HG03378 (cell line): ENCODE measurements around the gene NDST3.
"Not testable (repeated sequence)": the region's sequence is repeated elsewhere in the genome, so short reads cannot be mapped to it uniquely, and the experiment has no call there.

Experiments used
- ATAC-seq: cut with Tn5 transposase; IDR thresholded peaks from one replicate; pipeline ENCODE4 v1.9.1; 2021; ENCODE audit warnings: mild to moderate bottlenecking, moderate library complexity; ENCODE audit not compliant: unreplicated experiment

The NDST3 gene

DNA sequence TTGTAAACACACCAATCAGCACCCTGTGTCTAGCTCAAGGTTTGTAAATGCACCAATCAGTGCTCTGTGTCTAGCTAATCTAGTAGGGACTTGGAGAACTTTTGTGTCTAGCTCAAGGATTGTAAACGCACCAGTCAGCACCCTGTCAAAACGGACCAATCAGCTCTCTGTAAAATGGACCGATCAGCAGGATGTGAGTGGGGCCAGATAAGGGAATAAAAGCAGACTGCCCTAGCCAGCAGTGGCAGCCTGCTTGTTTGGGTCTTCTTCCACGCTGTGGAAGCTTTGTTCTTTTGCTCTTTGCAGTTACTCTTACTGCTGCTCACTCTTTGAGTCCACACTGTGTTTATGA lies 231.8 kb downstream of the NDST3 start:
- not testable (repeated sequence) for ATAC-seq

DNA sequence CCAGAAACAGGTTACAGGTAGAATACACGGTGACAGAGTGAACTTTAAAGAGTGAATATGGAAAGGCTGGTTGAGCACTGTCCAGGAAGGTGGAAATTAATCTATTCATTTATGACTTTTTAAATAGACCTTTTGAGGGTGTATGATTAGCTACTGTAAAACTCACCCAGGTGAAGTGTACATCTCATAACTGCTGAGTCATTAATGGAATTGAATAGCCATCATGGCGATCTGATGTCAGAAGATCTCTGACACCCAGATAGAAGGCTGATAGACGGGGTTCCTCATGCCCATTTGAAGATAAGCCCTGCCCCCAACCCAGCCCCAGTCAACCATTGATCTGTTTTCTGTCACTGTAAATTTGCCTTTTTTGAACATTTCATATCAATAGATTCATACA lies 234.5 kb downstream of the NDST3 start:
- no peak for ATAC-seq

DNA sequence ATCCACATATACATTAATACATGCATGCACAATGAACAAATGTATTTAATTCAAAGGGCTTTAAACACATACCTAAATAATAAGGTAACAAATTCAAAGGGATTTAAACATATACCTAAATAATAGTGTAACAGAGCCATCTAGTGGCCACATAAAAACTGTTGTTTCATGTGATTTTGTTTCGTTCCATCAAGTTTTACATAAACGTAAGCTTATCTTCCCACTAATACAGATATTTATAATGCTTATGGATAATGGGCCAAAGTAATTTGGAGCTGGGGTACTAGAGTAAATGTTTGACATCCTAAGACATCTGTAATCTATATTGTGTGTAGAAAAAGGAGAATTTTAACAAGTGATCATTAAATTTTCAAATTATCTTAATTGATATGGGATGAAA lies 236.2 kb downstream of the NDST3 start:
- peak; percentile 56 for ATAC-seq

DNA sequence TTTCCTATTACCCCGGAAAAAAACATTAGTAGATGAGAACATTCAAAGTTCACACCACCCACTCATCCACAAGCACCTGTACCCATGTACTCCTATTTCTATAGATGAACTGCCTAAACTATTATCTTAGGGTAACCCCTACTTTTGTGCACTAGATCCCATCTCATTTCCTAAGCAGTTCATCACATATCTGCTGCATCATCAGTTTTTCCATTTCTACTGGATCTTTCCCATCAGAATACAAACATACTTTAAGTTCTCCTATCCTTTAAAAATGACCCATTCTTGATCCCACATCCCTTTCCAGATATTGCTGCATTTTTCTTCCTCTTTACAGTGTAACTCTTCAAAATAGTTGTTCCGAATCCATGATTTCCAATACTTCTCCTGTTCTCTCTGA lies 237.5 kb downstream of the NDST3 start:
- no peak for ATAC-seq

DNA sequence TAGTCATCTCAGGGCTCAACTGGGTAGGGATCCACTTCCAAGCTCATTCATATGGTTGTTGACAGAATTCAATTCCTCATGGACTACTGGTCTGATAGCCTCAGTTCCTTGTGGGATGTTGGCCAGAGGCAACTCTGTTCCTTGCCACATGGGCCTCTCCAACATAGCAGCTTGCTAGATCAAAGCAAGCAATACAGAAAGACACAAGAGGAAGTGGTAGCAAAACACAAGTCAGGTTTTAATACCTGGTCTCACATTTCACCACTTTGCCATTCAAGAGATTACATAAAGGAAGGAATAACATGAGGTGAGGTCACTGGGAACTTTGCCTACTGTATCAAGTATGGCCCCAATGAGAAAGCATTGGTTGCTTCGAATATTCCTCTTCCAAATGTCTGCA lies 239.4 kb downstream of the NDST3 start:
- no peak for ATAC-seq

DNA sequence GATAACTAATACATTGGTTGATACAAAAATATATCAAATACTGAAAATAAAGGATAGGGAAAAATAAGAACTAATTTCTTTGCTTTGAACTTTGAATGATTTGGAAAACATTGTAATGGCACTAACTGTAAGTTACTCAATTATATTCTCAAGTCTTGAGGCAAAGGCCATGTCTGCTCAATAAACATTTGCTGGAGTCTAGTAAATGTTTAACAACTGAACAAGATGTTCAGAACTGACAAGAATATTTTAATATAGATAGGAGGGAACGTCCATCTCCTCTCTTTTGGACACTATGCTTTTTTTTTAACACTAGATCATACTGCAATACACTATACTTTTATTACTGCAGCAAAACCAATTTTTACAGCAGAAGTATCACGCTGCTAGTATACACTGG lies 242.3 kb downstream of the NDST3 start:
- no peak for ATAC-seq

DNA sequence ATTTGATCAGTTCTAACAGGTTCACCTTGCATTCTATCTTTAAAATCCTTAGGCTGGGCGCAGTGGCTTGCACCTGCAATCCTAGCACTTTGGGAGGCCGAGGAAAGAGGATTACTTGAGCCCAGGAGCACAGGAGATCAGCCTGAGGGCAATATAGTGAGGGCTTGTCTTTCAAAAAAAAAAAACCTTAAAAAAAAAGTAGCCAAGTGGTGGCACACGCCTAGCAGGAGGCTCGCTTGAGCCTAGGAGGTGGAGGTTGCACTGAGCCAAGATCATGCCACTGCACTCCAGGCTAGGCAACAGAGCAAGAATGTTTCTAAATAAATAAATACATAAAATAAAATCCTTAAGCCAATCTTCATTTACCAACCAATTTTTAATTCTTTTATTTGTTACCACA lies 243.0 kb downstream of the NDST3 start:
- ATAC-seq, result no peak

DNA sequence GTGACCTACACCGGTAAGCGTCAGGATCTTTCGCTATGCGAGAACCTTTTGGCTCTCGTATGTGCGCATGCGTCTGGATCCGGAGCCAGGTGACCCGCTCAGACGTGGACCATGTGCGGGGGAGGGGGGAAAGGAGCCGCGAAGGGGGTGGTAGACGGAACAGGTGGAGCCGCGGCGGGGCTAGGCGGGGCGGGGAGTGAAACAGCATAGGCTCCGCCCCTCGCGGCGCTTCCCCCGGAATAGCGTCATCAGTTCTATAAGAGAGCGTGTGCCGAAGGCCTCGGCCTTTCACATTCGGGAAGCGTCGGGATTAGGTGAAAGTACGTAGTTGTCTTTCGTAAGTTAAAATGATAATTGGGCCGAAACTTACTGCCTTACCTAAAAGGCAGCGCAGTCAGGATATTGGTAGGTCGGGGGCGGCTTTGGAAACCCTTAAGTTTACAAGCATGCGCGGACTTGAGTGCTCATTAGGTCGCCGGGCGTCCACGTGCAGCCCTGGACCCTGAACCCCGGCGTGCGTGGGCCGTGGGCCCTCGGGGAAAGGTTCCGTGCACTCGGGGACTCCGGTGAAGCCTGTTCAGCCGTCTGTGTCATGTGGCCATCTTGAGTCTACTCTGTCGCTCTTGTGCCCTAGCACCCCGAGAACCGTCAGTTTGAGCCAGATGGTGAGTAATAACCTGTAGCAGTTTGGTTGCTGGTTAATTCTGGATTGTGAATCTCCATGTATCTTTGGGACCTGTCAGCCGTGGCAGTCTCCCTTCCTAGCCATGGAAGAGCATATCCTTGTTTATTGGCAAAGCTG lies 244.4 kb downstream of the NDST3 start:
- ATAC-seq, result peak; percentile 76

DNA sequence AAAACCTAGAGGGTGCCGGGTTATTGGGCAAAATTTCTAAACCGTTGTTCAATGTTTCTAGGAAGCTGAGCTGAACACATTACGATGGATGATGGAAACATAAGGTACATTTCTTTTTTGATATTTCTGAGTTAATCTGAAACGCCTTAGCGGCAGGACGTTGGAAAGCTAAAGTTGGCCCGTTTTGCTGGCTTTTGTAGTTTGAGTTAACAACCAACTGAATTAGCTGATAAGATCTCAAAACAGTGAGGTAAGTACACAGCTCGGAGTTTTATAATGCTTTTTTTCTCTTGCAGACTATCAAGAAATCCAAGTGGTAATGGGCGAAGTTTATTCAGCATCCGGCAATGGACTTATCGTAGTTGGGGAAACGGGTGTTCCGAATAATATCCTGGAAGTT lies 245.0 kb downstream of the NDST3 start:
- no peak for ATAC-seq

DNA sequence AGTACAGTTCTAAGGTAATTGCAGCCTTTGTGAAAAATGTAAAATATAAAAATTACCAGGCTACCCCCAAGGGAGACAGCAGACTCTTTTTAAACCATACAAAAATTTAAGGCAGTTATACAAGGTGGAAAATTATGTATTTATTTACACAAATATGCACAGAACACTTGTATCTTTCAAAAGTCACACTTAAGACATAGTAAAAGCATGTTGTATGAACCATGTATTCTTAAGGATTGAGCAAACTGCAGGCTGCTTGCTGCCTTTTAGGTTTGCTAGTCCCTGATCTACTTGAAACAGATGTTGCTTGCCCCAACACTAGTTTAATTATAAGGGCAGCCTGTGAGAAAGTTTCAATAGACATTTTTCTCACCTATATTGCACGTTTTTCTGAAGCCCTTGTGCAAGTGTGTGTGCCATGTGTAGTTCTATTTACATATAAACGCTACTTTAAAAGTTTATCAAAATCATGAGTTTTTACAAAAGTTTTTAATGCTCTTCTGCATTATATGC lies 245.7 kb downstream of the NDST3 start:
- no peak for ATAC-seq

DNA sequence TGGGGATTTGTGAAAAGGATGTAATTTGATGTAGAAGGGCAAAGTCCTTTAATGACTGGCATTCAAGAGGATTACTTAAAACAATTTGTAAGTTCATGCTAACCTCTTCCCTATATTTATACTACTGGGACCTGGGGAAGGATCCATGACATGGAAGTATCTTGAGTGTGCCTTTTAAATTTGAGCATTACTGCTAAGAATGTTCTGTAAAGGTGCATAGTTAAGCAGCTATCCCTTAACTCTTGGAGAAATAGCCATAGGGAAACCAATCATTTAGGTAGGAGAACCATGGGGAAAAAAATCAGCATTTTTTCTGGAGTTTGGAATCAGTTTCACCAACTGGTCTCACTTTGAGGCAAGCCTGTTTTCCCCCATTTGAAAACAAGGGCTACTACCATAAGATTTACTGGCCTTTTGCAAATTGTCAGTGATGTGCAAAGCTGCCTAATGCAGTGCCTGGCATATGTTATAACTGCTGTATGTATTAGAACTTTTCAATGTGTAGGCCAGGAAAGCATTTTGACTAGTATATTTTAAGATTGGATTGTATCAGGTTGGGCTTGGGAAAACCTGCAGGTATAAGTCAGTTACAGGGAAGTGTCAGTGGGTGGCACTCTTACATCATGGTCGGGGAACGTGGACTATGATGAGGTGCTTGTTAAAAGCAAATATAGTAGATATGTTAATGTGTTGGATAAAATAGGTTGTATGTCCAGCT lies 246.4 kb downstream of the NDST3 start:
- ATAC-seq, result peak; percentile 27

DNA sequence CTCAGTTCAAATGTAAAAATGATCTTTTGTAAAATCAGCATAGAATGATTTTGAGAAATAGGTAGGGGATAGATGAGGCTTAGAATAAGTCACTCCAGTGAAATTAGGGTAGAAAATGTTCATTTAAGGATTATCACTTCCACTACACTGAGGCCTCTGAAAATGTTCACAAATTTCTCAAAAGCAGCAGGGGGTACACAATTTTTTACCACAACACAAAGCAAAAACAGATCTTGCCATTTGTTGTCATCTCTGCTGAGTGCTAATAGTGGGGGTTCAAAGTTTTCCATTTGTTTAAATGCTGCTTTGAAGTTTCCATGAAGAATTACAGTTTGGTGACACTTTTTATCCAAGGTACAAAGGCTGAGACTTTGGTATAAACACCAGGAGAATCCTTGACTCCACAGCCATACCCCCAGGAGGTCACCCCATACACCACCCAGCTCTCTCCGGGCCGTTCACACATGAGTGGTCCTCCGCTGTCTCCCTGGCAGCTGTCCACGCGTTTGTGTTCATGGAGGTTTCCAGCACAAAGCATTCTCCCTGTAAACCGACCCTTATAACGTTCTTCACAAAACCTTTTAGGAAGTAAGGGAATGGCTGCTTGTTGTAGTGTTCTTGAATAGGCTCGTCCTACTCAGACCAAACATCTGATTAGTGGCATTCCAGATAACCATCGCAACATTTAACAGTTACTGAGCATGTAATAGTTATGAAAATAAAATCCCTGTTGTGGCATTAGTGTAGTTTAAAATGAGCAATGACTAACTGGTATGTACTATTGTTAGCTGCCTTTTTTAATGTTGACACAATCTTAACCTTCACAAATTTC lies 247.5 kb downstream of the NDST3 start:
- ATAC-seq, result no peak

DNA sequence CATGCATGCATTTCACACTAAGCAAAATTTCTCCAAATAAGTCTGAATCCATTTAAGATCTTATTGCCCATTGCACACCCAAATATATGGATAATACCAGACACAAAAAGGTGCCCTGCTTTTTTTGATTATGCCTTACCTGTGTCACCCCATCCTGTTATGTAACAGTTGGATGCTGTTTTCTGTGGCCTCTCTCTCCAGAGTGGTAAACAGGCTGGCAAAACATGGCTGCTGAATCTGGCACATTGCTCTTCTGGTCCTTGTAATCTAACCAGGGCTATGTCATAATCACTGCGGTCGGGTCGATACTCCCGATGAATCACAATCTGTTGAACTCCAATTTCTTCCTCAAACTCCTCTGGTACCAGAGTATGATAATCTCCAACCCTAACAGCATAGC lies 248.4 kb downstream of the NDST3 start:
- ATAC-seq, result no peak

DNA sequence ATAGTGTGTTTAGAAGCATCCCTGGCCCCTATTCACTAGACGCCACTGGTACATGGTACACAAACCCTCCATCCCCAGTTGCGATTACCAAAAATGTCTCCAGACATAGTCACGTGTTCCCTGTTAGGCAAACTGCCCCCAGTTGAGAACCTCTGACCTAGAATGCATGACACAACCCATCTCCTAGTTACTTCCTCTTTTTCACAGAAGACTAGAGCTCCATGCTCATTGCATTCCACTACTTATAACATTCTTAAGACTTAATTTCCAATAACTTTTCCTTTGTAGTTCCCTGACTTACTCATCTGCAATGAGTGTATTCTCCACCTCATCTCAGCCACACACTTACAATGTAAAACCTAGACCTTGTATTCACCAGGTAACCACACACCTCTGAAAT lies 249.9 kb downstream of the NDST3 start:
- peak; percentile 59 for ATAC-seq

DNA sequence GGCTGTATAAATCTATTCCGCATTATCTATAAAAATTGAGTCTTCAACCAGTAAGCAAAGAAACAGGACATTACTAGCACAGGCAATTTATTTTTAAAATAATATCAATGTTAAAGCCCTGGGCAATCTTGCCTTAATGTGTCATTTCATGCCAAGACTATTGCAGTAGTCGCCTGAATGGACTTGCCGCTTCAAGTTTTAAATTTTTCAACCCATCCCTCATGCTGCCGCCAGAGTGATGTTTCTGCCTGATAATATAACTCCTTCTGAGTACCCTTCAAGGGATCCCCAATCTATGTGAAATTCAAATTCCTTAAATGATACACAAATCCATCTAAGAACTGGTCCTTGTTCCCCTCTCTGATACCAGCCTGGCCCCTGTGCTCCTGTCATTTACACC lies 251.6 kb downstream of the NDST3 start:
- ATAC-seq, result no peak

DNA sequence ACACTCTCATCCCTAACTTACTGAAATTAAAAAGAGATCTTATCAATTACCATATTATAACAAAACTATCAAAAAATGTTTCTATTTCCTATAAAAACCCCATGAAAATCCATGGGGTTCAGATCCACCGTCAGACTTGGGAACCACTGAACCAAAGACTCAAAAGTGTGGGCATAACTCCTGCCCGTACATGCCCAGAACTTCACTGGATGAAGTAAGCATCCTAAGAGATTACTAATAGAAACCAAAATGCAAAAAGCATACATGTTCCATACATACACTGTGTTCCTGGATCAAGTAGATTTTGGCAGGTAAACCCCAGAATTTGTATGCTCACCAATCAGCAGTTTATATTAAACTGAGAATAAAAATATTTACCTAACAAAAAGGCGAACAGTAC lies 252.4 kb downstream of the NDST3 start:
- ATAC-seq, result no peak

DNA sequence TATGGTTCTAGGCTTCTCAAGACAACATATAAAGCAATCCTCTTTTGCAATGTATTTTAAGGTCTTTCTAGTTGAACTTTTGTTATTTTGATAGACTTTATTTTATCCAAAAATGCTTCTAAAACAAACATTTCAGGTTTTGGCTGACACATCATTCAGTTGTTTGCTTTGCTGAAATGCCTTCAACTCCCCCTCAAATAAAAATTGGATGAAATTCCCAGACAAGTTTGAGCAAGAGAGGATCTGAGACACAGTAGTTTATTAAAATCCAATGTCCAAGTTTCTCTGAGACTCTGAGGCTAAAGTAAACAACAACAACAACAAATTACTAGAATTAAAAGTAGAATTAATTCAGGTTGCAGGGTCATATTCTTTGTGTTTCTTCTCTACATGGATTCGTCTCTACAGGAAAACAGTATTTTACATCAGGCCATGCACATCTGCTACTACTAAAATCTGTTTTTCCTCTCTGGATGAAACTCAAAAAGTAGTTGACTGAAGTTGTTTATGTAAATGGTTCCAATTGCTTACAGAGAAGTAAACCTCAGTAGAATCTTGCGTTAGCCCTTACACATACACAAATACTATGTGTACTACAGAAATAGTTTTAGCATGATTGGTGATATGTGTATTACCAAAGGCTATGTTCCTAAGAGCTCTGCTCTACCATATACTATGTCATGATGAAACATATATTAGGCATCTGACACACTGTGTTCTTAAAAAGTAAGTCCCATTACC lies 253.6 kb downstream of the NDST3 start:
- no peak for ATAC-seq

DNA sequence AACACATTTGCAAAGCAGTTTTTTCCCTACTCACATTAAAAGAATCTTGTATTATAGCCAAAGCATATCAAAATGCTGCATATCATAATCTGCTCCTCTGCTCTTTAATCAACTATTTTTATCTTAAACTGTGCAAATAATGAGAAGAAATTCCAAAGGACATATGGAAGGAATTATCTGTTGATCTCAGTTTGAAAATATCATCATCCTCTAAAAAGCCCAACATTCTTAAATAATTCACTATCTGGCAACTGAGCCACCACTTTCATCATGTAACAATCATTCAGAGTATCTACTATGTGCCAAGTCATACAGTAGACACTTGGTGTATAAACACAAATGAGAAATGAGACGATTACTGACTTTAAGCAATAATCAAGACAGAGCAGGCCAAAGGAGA lies 255.5 kb downstream of the NDST3 start:
- ATAC-seq, result no peak

DNA sequence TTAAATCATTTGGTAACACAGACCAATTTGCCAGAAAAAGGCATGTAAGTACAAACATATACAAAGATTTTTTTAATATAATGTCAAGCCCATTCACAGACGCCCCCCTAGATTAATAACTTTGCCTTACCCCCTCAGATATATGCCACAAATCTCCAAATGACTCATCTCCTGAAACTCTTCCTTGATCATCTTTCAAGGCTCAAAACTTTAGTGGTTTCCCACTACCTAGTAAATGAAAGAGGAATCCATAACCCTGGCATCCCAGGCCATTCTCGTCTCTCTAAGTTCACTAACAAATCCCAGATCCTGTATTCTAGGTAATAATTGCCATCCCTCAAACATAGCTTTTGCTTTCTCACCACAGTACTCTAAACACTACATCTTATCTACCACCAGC lies 256.7 kb downstream of the NDST3 start:
- no peak for ATAC-seq

DNA sequence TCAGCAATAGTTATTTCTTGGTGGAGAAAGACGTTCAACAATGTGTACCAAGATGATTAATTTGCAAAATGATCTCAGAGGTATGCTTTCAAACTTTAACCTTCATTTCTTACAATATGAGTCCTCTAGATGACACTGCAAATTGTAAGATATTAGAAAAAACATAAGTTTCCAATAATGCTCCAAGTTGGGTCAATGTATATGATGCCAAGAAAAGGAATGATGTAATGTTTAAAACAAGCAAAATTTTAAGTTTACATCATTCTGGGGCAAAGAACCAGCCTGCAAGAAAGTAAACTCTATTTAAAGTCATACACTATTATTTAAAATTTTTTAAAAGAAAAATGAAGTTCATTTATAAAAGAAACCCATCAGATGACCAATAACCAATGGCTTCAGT lies 262.4 kb downstream of the NDST3 start:
- no peak for ATAC-seq

DNA sequence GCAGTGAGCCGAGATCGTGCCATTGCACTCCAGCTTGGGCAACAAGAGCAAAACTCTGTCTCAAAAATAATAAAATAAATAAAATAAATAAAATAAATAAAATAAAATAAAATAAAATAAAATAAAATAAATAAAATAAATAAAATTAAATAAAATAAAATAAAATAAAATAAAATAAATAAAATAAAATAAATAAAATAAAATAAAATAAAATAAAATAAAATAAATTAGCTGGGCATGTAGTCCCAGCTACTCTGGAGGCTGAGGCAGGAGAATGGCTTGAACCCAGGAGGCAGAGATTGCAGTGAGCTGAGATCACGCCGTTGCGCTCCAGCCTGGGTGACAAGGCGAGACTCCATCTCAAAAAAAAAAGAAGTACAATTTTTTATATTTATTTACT lies 265.3 kb downstream of the NDST3 start:
- not testable (repeated sequence) for ATAC-seq
